ENCODE results near the gene MPP3.

Gene MPP3

DNA sequence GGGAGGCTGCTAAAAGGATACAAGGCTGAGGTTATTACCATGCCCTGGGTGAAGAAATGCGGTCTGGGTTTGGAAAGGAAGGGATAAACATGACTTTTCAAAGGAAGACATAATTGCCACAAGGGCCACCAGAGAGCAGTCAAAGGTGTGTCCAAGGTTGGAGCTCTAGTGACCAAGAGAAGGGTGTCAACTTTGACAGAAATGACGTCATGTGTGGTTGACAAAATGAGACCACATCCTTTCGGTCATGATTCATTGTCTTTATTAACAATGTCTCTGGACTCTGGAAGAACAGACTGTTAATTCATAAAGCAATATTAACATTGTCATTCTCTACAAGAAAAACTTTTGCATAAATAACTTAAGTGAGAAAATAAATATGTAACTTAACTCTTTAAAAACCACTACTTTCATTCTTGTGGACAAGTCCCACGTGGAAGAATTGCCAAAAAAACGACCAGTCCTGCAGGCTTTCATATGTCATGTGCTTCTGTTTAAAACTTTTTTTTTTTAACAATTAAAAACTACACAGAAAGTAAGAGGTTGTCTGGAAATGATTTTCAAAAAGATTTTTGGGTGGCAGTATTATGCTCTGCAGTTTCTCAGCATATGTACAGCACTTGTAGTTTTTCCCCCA is 79.3 kb downstream of the MPP3 start:
- no peaks in the 10 kb centered on the region for H3K9me3 ChIP-seq
- H3K27ac ChIP-seq = no peak overlapping the region
- no peaks in the 10 kb centered on the region for H3K36me3 ChIP-seq
- H3K4me1 ChIP-seq (ENCODE audit: control insufficient read depth in 1 of 2, insufficient read depth in 1 of 2, low read depth in 1 of 2, low read length in 1 of 2) = no peaks in the 10 kb centered on the region
- H3K4me3 ChIP-seq (ENCODE audit: low read depth in 1 of 2, low read length in 1 of 2) = no peak overlapping the region
- TF ChIP-seq, protein P1, sequence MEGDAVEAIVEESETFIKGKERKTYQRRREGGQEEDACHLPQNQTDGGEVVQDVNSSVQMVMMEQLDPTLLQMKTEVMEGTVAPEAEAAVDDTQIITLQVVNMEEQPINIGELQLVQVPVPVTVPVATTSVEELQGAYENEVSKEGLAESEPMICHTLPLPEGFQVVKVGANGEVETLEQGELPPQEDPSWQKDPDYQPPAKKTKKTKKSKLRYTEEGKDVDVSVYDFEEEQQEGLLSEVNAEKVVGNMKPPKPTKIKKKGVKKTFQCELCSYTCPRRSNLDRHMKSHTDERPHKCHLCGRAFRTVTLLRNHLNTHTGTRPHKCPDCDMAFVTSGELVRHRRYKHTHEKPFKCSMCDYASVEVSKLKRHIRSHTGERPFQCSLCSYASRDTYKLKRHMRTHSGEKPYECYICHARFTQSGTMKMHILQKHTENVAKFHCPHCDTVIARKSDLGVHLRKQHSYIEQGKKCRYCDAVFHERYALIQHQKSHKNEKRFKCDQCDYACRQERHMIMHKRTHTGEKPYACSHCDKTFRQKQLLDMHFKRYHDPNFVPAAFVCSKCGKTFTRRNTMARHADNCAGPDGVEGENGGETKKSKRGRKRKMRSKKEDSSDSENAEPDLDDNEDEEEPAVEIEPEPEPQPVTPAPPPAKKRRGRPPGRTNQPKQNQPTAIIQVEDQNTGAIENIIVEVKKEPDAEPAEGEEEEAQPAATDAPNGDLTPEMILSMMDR (IDR thresholded peaks at IDR 0.05) = no peak
- peaks cover 96% of the 10 kb centered on the region for H3K27me3 ChIP-seq
